DOHH2 (cell line): ENCODE data around the gene ASMTL.

Experiments used
- H3F3A ChIP-seq: fragments of 200-600 bp; sonication (generic), shearing (Covaris generic); 2 replicates; pipeline ENCODE4 v1.6.0; 2016; ENCODE audit warnings: antibody characterized with exemption, mild to moderate bottlenecking; ENCODE audit not compliant: control insufficient read depth, insufficient read depth
- H3K27ac ChIP-seq: fragments of 200-600 bp; sonication (generic); 2 replicates; pipeline ENCODE4 v1.5.1; 2014; ENCODE audit warnings: low read depth, mild to moderate bottlenecking, low read length, moderate library complexity
- H3K27me3 ChIP-seq: fragments of 200-600 bp; sonication (generic); 2 replicates; pipeline ENCODE4 v1.6.1; 2014; ENCODE audit warnings: mild to moderate bottlenecking, low read length, mixed read lengths; ENCODE audit not compliant: control insufficient read depth
- H3K36me3 ChIP-seq: fragments of 200-600 bp; sonication (generic); 2 replicates; pipeline ENCODE4 v1.6.1; 2014; ENCODE audit warnings: mild to moderate bottlenecking, low read length, moderate library complexity, mixed read lengths; ENCODE audit not compliant: control insufficient read depth
- H3K4me1 ChIP-seq: fragments of 200-600 bp; sonication (generic); 2 replicates; pipeline ENCODE4 v1.6.1; 2014; ENCODE audit warnings: mild to moderate bottlenecking, low read length, mixed read lengths; ENCODE audit not compliant: control insufficient read depth
- H3K4me2 ChIP-seq: fragments of 200-600 bp; sonication (generic); 2 replicates; pipeline ENCODE4 v1.6.0; 2014; ENCODE audit warnings: mild to moderate bottlenecking, low read length, moderate library complexity
- H3K4me3 ChIP-seq: fragments of 200-600 bp; sonication (generic); 2 replicates; pipeline ENCODE4 v1.5.1; 2014; ENCODE audit warnings: mild to moderate bottlenecking, low read length, mixed read lengths
- H3K79me2 ChIP-seq: fragments of 200-600 bp; sonication (generic); 2 replicates; pipeline ENCODE4 v1.6.1; 2014; ENCODE audit warnings: mild to moderate bottlenecking, low read length, mixed read lengths; ENCODE audit not compliant: control insufficient read depth
- H3K9me2 ChIP-seq: fragments of 200-600 bp; sonication (generic); replicated peaks from 2 replicates; pipeline ENCODE4 v1.6.1; 2014; ENCODE audit warnings: mild to moderate bottlenecking, low read length, mixed read lengths; ENCODE audit not compliant: control insufficient read depth
- H3K9me3 ChIP-seq: fragments of 200-600 bp; sonication (generic); 2 replicates; pipeline ENCODE4 v1.6.1; 2014; ENCODE audit warnings: antibody characterized with exemption, low read length, mixed read lengths; ENCODE audit not compliant: control insufficient read depth, insufficient read depth
- H4K20me1 ChIP-seq: fragments of 200-600 bp; sonication (generic); 2 replicates; pipeline ENCODE4 v1.6.0; 2014; ENCODE audit warnings: low read depth, mild to moderate bottlenecking, antibody characterized with exemption, low read length, moderate library complexity; ENCODE audit not compliant: control insufficient read depth, insufficient read depth
- EZH2phosphoT487 ChIP-seq: fragments of 200-600 bp; sonication (generic); IDR thresholded peaks from 2 replicates; pipeline ENCODE4 v1.6.1; 2017; ENCODE audit warnings: borderline replicate concordance, mild to moderate bottlenecking, antibody characterized with exemption, low read length, moderate library complexity, mixed read lengths
- TF ChIP-seq, protein P1 (sequence below): fragments of 200-600 bp; sonication (generic); IDR thresholded peaks from one replicate; pipeline ENCODE4 v1.5.1; 2014; ENCODE audit warnings: antibody characterized with exemption, mild to moderate bottlenecking, low read depth, low read length; ENCODE audit not compliant: poor library complexity, severe bottlenecking

The ASMTL gene

DNA sequence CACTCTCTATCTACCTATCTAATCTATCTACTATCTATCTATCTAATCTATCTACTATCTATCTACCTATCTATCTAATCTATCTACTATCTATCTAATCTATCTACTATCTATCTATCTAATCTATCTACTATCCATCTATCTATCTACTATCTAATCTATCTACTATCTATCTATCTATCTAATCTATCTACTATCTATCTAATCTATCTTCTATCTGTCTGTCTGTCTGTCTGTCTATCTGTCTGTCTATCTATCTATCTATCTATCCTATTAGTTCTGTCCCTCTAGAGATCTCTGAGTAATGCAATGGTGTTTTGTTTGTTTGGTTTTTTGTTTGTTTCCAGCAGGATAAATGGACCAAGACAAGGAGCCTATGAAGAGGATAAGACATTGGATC lies 9.4 kb upstream of the ASMTL start:
- peaks cover 21% of the 10 kb centered on the region for H4K20me1 ChIP-seq
- TF ChIP-seq EZH2phosphoT487 = no peak
- TF ChIP-seq, protein P1, sequence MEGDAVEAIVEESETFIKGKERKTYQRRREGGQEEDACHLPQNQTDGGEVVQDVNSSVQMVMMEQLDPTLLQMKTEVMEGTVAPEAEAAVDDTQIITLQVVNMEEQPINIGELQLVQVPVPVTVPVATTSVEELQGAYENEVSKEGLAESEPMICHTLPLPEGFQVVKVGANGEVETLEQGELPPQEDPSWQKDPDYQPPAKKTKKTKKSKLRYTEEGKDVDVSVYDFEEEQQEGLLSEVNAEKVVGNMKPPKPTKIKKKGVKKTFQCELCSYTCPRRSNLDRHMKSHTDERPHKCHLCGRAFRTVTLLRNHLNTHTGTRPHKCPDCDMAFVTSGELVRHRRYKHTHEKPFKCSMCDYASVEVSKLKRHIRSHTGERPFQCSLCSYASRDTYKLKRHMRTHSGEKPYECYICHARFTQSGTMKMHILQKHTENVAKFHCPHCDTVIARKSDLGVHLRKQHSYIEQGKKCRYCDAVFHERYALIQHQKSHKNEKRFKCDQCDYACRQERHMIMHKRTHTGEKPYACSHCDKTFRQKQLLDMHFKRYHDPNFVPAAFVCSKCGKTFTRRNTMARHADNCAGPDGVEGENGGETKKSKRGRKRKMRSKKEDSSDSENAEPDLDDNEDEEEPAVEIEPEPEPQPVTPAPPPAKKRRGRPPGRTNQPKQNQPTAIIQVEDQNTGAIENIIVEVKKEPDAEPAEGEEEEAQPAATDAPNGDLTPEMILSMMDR = no peak

DNA sequence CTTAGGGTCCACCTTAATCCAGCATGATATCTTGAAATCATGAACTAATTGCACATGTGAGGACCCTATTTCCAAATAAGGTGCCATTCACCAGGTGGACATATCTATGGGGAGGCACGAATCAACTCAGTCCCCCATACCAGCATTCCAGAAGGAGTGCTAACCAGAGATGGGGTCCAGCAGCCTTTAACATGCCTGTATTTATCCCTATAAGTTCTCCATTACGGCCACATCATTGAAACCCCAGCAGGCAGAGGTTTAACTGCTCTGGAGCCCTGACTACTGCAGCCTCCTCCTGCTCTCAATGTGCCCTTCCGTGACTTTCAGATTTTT lies 3.2 kb upstream of the ASMTL start:
- H4K20me1 ChIP-seq = no peaks in the 10 kb centered on the region
- H3K9me2 ChIP-seq = no peaks in the 10 kb centered on the region
- TF ChIP-seq EZH2phosphoT487 = no peak
- TF ChIP-seq, protein P1 = no peak
- H3K27me3 ChIP-seq = no peaks in the 10 kb centered on the region
- H3K9me3 ChIP-seq = no peaks in the 10 kb centered on the region
- peak overlapping the region; percentile 70; the same call in 1 of the 2 replicates for H3K27ac ChIP-seq
- peaks cover 12% of the 10 kb centered on the region for H3F3A ChIP-seq
- no peak overlapping the region for H3K4me3 ChIP-seq
- peaks cover 55% of the 10 kb centered on the region for H3K4me1 ChIP-seq
- peaks cover 18% of the 10 kb centered on the region for H3K79me2 ChIP-seq
- peak overlapping the region; percentile 80; the same call in 1 of the 2 replicates for H3K4me2 ChIP-seq
- H3K36me3 ChIP-seq = no peaks in the 10 kb centered on the region

More for the DNA sequence above, 9.4 kb upstream of the ASMTL start:
- Histone ChIP-seq H3K27ac (no peak overlapping the region; the same call in 1 of the 2 replicates), H3K27me3 (no peaks in the 10 kb centered on the region), H3K79me2 (peaks cover 30% of the 10 kb centered on the region), H3F3A (peaks cover 33% of the 10 kb centered on the region), H3K4me1 (peaks cover 58% of the 10 kb centered on the region), H3K4me2 (no peak overlapping the region), H3K9me2 (no peaks in the 10 kb centered on the region), H3K9me3 (no peaks in the 10 kb centered on the region), H3K36me3 (peaks cover 45% of the 10 kb centered on the region), H3K4me3 (no peak overlapping the region)

DNA sequence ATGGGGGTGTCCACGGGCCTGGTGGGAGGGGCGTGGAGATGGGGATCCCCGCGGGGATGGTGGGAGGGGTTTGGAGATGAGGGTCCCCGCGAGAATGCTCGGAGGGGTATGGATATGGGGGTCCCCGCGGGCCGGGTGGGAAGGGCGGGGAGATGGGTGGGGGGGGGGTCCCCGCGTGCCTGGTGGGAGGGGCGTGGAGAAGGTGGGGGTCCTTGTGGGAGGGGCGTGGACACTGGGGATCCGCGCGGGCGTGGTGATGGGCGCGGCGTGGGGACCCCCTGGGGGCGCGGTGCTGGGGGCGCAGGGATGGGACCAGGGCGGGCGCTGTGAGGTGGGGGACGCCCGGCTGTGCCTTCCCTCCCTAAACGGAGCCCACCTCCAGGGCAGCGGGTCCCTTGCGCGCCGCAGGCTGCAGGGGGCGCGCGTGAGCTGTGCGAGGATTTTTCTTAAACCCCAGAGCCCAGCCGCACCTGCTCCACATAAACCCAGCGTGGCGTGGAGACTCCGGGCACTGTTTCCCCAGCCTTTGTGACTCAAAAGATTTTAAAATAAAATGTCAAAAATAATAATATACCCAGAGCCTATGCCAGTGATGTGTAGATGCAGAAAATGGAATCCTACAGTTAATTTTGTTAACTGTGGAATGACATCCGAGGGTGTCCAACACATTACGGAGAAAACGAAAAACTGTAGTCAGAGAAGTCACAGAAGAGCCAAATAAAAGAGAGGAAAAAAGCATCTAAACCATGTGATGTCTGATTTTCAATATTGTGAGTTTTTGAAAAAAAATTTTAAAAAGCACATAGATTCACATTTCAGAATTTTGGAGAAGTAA lies 1.5 kb upstream of the ASMTL start:
- TF ChIP-seq, protein P1 = peak; percentile 89
- TF ChIP-seq EZH2phosphoT487 = no peak
- peak overlapping the region; percentile 84 for H3K4me3 ChIP-seq
- H3K79me2 ChIP-seq = peaks cover 35% of the 10 kb centered on the region
- H3K27ac ChIP-seq = peak overlapping the region; percentile 70
- no peaks in the 10 kb centered on the region for H3K27me3 ChIP-seq
- no peaks in the 10 kb centered on the region for H3K9me2 ChIP-seq
- peak overlapping the region; percentile 80 for H3K4me2 ChIP-seq
- peaks cover 12% of the 10 kb centered on the region for H3K36me3 ChIP-seq
- H3F3A ChIP-seq = peaks cover 12% of the 10 kb centered on the region
- H3K9me3 ChIP-seq = peaks cover 4% of the 10 kb centered on the region; the same call in 1 of the 2 replicates
- H3K4me1 ChIP-seq = peaks cover 66% of the 10 kb centered on the region
- no peaks in the 10 kb centered on the region for H4K20me1 ChIP-seq
